GM18870 (cell line): ENCODE results near the gene BEST2.

ENCODE experiments used
- ATAC-seq: cut with Tn5 transposase; IDR thresholded peaks from one replicate; pipeline ENCODE4 v1.9.1; 2021; ENCODE audit warnings: moderate library complexity; ENCODE audit not compliant: unreplicated experiment

BEST2 gene

GRCh38 chr19:12727745-12728433, 23.7 kb upstream of the BEST2 start:
- no peak for ATAC-seq

- no peak for ATAC-seq
Observed at GRCh38 chr19:12730064-12730463, 21.5 kb upstream of the BEST2 start.

- no peak for ATAC-seq
Observed at GRCh38 chr19:12731337-12731736, 20.3 kb upstream of the BEST2 start.

- no peak for ATAC-seq
Observed at GRCh38 chr19:12733369-12734214, 18.0 kb upstream of the BEST2 start.

DNA sequence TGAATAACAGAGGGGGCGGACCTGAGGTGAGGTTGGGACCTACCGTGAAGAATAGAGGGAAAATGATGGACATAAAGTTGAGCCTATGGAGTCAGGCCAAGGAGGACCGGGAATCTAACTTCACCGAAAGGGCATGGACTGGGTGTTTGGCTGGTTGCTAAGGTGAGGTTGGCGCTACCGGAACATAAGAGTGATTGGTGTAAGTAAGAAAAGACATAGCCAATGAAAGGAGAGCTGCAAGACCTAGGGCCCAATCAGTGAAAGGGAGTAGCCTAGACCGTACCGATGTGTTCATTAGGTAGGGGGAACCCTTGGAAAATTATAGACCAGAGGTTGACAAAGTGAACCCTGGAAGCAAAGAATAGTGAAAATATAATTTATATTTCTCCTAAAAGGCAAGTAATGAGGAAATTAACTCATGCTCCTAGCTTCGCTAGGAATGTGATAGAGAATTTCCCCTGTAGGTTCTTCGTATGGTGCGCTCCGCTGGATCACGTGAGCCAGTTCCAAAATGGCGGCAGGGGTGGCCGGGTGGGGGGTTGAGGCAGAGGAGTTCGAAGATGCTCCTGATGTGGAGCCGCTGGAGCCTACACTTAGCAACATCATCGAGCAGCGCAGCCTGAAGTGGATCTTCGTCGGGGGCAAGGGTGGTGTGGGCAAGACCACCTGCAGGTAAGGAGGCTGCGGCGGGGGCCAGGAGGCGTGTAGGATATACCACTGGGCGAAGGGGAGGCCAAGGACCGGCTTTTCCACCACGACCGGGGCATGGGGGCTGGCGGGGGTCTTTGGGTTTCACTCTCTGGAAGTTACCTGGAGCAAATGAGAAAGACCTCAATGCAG, 14.4 kb upstream of the BEST2 start, which contains the start of gene GET3:
GET3 (plus strand) TSS at position 503 of the 840 bp plus-strand sequence; CDS start at position 512, 9 bp downstream.
- ATAC-seq = peak; percentile 83

GRCh38 chr19:12737835-12738351, 13.7 kb upstream of the BEST2 start:
- no peak for ATAC-seq

DNA sequence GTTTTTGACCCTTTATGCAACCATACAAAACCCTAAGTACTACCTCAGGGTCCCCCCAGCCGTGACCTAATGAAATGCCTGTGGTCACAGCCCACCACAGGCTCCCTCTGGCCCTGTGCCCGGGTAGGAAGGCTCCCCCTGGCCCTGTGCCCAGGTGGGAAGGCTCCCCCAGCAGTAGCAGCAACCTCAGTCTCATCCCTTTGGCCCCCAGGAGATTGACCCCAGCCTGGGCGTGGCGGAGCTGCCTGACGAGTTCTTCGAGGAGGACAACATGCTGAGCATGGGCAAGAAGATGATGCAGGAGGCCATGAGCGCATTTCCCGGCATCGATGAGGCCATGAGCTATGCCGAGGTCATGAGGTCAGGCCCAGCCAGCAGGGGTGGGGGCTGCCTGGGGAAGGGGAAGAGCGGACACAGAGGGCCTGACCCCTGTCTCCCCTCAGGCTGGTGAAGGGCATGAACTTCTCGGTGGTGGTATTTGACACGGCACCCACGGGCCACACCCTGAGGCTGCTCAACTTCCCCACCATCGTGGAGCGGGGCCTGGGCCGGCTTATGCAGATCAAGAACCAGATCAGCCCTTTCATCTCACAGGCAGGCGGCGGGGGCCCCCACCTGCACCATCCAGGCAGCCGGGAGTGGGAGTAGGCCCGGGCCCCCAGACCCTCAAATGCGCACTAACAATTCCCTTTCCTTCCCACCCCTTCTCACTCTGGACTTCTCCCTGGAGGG, 6.3 kb upstream of the BEST2 start:
- no peak for ATAC-seq

GRCh38 chr19:12748489-12748888, 3.1 kb upstream of the BEST2 start:
- no peak for ATAC-seq

DNA sequence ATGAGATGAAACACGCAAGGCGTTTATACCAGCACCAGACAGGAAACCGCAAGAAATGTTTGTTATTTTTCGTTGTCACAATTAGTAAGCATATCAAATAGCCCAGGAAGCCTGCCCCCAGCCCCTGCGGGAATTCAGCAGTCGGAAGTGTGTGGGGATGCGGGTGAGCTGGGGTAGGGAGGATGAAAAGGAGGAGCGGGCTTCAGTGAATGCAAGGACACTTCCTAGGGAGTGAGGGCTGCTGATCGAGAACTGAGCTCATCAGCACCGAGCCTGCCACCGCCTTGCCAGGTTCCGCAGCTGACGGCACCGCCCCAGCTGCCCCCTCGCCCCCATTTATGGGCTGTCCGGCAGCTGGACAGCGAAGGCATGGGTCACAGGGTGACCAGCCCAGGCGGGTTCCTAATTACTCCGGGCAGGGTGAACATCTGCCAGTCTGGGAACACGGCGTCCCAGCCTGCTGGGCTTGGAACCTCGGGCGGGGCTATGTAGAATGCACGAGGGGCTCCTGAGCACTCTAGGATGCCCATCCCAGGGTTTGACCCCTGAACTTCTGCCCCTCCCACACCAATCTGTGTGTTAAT, 1.6 kb upstream of the BEST2 start:
- ATAC-seq = no peak

DNA sequence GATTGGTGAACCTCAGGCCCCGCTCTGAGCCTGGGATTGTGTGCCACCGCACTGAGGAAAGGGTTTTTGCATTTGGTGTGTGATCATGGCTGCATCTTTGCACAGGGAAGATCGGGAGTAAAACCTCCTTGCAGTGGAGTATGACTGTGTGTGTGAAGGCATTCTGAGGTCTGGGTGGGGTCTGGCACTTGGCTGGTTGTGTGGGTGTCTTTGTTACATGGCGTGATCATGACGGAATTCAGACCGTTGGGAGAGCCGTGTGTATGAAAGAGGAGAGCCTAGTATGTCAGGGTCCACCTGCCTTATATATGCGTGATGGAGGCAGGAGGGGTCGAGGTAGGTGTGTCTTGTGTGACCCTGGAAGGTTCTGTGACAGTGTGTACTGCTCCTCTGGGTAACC, 740 bp upstream of the BEST2 start:
- ATAC-seq = no peak

DNA sequence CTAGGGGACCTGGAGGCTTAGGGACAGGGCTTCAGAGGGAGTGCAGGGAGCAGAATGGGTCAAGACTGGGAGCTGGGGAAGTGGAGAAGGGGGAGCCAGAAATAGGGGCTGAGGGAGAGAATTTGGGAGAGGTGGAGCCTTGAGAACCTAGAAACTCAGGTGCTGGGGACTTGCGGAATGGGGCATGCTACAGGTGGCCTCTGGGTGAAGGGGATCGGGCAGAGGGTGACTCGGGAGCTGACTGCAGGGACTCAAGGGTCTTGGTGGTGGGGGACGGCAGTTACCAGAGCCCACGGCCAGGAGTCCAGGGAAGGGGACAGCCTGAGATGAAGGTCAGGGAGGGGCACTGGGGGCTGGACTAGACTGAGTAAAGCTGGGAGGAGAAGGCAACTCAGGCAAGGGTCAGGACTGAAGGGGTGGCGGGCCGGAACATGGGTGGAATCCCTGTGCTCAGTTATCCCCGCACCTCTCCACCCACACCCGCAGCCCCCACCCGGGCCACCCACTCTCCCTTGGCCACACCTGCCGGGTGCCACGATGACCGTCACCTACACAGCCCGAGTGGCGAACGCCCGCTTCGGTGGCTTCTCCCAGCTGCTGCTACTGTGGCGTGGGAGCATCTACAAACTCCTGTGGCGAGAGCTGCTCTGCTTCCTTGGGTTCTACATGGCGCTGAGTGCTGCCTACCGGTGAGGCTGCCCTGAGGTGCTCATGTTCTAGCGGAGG, 628 bp downstream of the BEST2 start:
- ATAC-seq = no peak

DNA sequence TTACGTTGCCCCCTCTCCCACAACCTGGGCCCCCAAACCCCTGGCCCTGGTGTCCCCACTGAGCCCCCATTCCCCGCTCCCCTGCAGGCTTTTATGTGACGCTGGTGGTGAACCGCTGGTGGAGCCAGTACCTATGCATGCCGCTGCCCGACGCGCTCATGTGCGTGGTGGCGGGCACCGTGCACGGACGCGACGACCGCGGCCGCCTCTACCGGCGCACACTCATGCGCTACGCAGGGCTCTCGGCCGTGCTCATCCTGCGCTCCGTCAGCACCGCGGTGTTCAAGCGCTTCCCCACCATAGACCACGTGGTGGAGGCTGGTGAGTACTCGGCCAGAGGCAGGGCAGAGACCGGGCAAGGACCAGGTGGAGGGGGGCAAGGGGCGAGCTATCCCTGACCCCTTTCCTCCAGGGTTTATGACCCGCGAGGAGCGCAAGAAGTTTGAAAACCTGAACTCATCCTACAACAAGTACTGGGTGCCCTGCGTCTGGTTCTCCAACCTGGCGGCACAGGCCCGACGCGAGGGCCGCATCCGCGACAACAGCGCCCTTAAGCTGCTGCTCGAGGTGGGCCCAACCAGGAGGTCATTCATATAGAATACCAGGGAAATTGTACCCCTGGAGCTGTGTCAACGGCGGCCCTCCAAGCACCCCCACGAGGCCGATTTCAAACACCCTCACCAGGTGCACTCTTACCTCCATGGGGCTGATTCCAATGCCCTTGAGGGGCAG, 3.0 kb downstream of the BEST2 start:
- ATAC-seq = no peak

GRCh38 chr19:12756150-12756883, 4.7 kb downstream of the BEST2 start:
- no peak for ATAC-seq

GRCh38 chr19:12757544-12758274, 6.1 kb downstream of the BEST2 start:
- ATAC-seq = no peak

DNA sequence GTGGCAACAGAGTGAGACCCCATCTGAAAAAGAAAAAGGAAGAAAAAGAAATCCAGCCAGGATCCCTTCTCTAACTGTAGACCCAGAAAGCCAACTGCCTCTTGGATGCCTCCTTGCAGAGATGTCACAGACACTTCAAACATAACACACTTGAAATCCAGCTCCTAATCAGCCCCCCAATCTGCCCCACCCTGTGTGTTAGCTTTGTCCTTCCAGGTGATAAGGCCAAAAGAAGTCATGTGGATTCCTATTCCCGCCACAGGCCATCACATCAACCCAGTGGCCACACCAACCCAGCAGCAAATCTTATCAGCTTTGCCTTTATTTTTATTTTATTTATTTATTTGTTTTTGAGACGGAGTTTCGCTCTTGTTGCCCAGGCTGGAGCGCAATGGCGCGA, 8.1 kb downstream of the BEST2 start:
- no peak for ATAC-seq

GRCh38 chr19:12763100-12763499, 11.5 kb downstream of the BEST2 start:
- ATAC-seq = no peak

GRCh38 chr19:12764698-12765097, 13.1 kb downstream of the BEST2 start:
- no peak for ATAC-seq
